ENCODE data around the gene THOC5.

DNA sequence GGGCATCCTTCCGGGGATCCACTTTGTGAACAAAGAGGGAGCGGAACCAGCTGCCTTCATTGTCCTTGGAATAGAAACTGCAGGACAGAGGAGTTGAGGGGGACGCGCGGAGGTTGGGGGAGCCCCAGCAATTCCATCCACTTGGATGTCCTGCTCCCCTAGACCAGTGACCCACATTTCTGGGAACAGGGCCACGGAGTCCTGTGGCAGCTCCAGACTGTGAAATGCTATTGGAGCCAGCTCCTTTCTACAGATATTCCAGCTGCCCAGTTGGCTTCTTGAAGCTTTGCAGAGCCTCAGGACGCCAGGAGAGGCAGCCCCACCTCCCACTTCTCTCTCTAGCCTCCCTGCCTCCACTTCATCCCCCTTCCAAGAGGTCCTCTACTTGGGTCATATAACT is 16.9 kb upstream of the THOC5 start:
- no peak for TF ChIP-seq POLR2A (IDR thresholded peaks at IDR 0.05; ENCODE audit: low read length)
- TF ChIP-seq GATA1 (IDR thresholded peaks at IDR 0.05; ENCODE audit: low read depth, low read length): no peak

Data from erythroblast (primary cell).